Measurements from ENCODE around the gene LMO2. TPM values are rescaled to one million over a fixed set of nuclear protein-coding genes. Genes with fewer than 3 reads are reported as not detected.

Gene LMO2
- total RNA-seq, 1 donor from 2014 or later: 1.8 TPM

DNA sequence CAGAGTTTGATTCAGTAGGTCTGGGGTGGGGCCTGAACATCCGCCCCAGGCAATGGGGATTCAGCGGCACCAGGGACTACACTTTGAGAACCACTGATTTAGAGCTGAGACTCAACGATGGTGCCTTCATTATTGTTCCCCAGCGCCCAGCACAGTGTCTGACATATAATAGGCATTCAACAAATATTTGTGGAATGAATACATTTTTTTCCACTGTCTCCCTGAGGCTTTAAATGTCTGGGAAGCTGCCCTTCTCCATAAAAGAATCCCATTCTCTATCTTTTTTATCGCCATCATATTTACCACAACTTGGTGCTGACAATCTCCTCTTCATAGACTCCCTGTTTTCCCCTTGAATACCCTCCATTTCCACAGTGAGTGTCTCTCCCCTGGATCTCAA, 23.6 kb upstream of the LMO2 start:
- no peaks in the 10 kb centered on the region for H4K20me1 ChIP-seq (ENCODE audit: insufficient read depth, low read length)
- FAIRE-seq (no peak), DNase-seq (ENCODE audit: low read depth) (no peak)
- Mint-ChIP-seq H3K4me1 (ENCODE audit: low read depth, unreplicated experiment) (peaks cover 8% of the 10 kb centered on the region), H3K36me3 (ENCODE audit: low read depth, unreplicated experiment) (no peaks in the 10 kb centered on the region), H3K9me3 (ENCODE audit: unreplicated experiment) (peaks cover 10% of the 10 kb centered on the region), H3K27me3 (ENCODE audit: low read depth, unreplicated experiment) (peaks cover 2% of the 10 kb centered on the region), H3K27ac (ENCODE audit: unreplicated experiment) (no peak overlapping the region), H3K4me3 (ENCODE audit: unreplicated experiment) (no peak overlapping the region)
- H3K9me3 ChIP-seq (ENCODE audit: insufficient read depth, low read depth, low read length): no peaks in the 10 kb centered on the region
- H3K9ac ChIP-seq (ENCODE audit: low read length): no peak overlapping the region
- H3K36me3 ChIP-seq (ENCODE audit: insufficient read depth, low read length): no peaks in the 10 kb centered on the region
- H3K4me3 ChIP-seq (ENCODE audit: insufficient read depth, low read depth, low read length): no peak overlapping the region
- H3K27ac ChIP-seq (ENCODE audit: low read depth, low read length): no peak overlapping the region
- H2AFZ ChIP-seq (ENCODE audit: low read depth, low read length): no peak overlapping the region
- H3K27me3 ChIP-seq (ENCODE audit: insufficient read depth, low read length): no peaks in the 10 kb centered on the region
- H3K4me2 ChIP-seq (ENCODE audit: low read length): no peak overlapping the region
- H3K4me1 ChIP-seq (ENCODE audit: insufficient read depth, low read length): peaks cover 5% of the 10 kb centered on the region
- TF ChIP-seq, protein P1, sequence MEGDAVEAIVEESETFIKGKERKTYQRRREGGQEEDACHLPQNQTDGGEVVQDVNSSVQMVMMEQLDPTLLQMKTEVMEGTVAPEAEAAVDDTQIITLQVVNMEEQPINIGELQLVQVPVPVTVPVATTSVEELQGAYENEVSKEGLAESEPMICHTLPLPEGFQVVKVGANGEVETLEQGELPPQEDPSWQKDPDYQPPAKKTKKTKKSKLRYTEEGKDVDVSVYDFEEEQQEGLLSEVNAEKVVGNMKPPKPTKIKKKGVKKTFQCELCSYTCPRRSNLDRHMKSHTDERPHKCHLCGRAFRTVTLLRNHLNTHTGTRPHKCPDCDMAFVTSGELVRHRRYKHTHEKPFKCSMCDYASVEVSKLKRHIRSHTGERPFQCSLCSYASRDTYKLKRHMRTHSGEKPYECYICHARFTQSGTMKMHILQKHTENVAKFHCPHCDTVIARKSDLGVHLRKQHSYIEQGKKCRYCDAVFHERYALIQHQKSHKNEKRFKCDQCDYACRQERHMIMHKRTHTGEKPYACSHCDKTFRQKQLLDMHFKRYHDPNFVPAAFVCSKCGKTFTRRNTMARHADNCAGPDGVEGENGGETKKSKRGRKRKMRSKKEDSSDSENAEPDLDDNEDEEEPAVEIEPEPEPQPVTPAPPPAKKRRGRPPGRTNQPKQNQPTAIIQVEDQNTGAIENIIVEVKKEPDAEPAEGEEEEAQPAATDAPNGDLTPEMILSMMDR (IDR thresholded peaks at IDR 0.05; ENCODE audit: insufficient read depth, low read depth, low read length): no peak
- TF ChIP-seq EZH2 (IDR thresholded peaks at IDR 0.05; ENCODE audit: insufficient read depth, low read length): no peak
- H3K79me2 ChIP-seq (ENCODE audit: insufficient read depth, low read length): no peaks in the 10 kb centered on the region

DNA sequence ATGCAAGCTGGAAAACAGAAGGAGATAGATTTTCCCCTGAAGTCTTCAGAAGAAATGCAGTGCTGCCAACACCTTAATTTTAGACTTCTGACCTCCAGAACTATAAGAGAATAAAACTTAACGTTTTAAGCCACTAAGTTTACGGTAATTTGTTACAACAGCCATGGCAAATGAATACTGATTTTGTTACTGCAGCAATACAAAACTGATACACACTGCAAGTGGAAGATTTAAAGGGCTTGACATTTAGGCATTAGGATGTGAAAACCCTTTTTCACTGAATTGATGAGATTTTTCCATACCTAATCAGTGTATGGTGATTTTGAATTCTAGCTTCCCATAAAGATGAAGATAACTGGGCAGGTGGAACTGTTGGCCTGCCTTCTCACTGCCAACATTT, 22.1 kb upstream of the LMO2 start:
- H3K9ac ChIP-seq (ENCODE audit: low read length): no peak overlapping the region
- H3K4me1 ChIP-seq (ENCODE audit: insufficient read depth, low read length): peaks cover 5% of the 10 kb centered on the region
- no peak overlapping the region for H3K4me3 Mint-ChIP-seq (ENCODE audit: unreplicated experiment)
- no peaks in the 10 kb centered on the region for H3K36me3 Mint-ChIP-seq (ENCODE audit: low read depth, unreplicated experiment)
- H3K4me3 ChIP-seq (ENCODE audit: insufficient read depth, low read depth, low read length): no peak overlapping the region
- no peaks in the 10 kb centered on the region for H3K27me3 ChIP-seq (ENCODE audit: insufficient read depth, low read length)
- no peak overlapping the region for H3K4me2 ChIP-seq (ENCODE audit: low read length)
- H3K9me3 ChIP-seq (ENCODE audit: insufficient read depth, low read depth, low read length): no peaks in the 10 kb centered on the region
- H3K79me2 ChIP-seq (ENCODE audit: insufficient read depth, low read length): no peaks in the 10 kb centered on the region
- H3K27ac Mint-ChIP-seq (ENCODE audit: unreplicated experiment): no peak overlapping the region
- FAIRE-seq (no peak), DNase-seq (ENCODE audit: low read depth) (no peak)
- peaks cover 8% of the 10 kb centered on the region for H3K4me1 Mint-ChIP-seq (ENCODE audit: low read depth, unreplicated experiment)
- H3K27me3 Mint-ChIP-seq (ENCODE audit: low read depth, unreplicated experiment): peaks cover 2% of the 10 kb centered on the region
- TF ChIP-seq, protein P1 (IDR thresholded peaks at IDR 0.05; ENCODE audit: insufficient read depth, low read depth, low read length): no peak
- TF ChIP-seq EZH2 (IDR thresholded peaks at IDR 0.05; ENCODE audit: insufficient read depth, low read length): no peak
- no peaks in the 10 kb centered on the region for H4K20me1 ChIP-seq (ENCODE audit: insufficient read depth, low read length)
- no peaks in the 10 kb centered on the region for H3K36me3 ChIP-seq (ENCODE audit: insufficient read depth, low read length)
- H3K27ac ChIP-seq (ENCODE audit: low read depth, low read length): no peak overlapping the region
- H3K9me3 Mint-ChIP-seq (ENCODE audit: unreplicated experiment): peaks cover 10% of the 10 kb centered on the region
- no peak overlapping the region for H2AFZ ChIP-seq (ENCODE audit: low read depth, low read length)

DNA sequence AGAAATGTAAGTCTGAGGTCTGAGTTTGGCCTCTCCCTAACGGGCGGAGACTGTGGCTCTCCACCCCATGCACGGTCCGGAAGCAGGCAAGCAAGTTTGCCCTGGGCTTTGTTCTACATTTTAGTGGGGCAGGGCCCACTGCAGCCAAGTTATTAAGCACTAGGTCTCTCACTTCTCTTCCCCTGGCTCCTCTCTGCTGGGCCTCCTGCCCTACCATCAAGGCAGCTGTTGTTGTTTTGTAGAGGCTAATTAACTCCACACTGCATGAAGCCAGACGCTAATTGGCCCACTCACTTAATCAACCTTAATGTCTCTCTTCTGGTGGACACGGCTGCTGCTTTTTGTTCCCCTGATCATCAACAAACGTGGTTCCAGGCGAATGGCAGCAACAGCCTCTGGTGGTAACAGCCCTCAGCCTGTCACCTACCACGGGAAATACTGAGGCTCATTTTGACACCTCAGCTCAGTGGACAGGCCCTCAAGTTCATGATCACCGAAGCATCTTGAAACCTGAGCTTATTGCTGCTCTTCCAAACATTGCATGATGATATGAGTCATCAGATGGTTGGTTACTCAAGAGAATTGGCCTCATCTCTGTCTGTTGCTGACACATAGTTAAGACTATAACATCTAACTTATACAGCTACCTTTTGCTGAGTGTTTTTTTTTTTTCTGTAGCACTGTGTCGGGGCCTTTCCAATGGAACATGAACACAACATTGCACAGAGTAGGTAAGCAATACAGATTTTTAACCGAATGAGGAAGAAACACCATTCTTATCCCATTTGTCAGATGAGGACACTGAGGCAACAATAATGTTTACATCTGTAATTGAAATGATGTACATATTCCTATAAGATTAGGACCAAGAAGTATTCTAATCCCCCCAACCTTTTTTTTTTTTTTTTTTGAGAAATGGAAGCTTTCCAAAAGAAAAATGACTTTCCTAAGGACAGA, 20.8 kb upstream of the LMO2 start:
- H3K27ac Mint-ChIP-seq (ENCODE audit: unreplicated experiment): peak overlapping the region; percentile 69
- H3K27ac ChIP-seq (ENCODE audit: low read depth, low read length): no peak overlapping the region
- H3K4me3 ChIP-seq (ENCODE audit: insufficient read depth, low read depth, low read length): no peak overlapping the region
- DNase-seq (ENCODE audit: low read depth) (peak; percentile 95), FAIRE-seq (peak; percentile 63)
- no peaks in the 10 kb centered on the region for H3K79me2 ChIP-seq (ENCODE audit: insufficient read depth, low read length)
- H3K36me3 ChIP-seq (ENCODE audit: insufficient read depth, low read length): no peaks in the 10 kb centered on the region
- peaks cover 10% of the 10 kb centered on the region for H3K9me3 Mint-ChIP-seq (ENCODE audit: unreplicated experiment)
- H3K9me3 ChIP-seq (ENCODE audit: insufficient read depth, low read depth, low read length): no peaks in the 10 kb centered on the region
- peaks cover 5% of the 10 kb centered on the region for H3K4me1 ChIP-seq (ENCODE audit: insufficient read depth, low read length)
- no peak for TF ChIP-seq EZH2 (IDR thresholded peaks at IDR 0.05; ENCODE audit: insufficient read depth, low read length)
- TF ChIP-seq, protein P1 (IDR thresholded peaks at IDR 0.05; ENCODE audit: insufficient read depth, low read depth, low read length): no peak
- H3K27me3 Mint-ChIP-seq (ENCODE audit: low read depth, unreplicated experiment): peaks cover 2% of the 10 kb centered on the region
- H3K27me3 ChIP-seq (ENCODE audit: insufficient read depth, low read length): no peaks in the 10 kb centered on the region
- H3K4me1 Mint-ChIP-seq (ENCODE audit: low read depth, unreplicated experiment): peaks cover 8% of the 10 kb centered on the region
- no peaks in the 10 kb centered on the region for H4K20me1 ChIP-seq (ENCODE audit: insufficient read depth, low read length)
- H3K4me2 ChIP-seq (ENCODE audit: low read length): peak overlapping the region; percentile 7
- H3K4me3 Mint-ChIP-seq (ENCODE audit: unreplicated experiment): no peak overlapping the region
- H2AFZ ChIP-seq (ENCODE audit: low read depth, low read length): no peak overlapping the region
- H3K36me3 Mint-ChIP-seq (ENCODE audit: low read depth, unreplicated experiment): no peaks in the 10 kb centered on the region
- no peak overlapping the region for H3K9ac ChIP-seq (ENCODE audit: low read length)

All from astrocyte (in vitro differentiated cells and primary cell).